ENCODE measurements around the gene KCNF1.

DNA sequence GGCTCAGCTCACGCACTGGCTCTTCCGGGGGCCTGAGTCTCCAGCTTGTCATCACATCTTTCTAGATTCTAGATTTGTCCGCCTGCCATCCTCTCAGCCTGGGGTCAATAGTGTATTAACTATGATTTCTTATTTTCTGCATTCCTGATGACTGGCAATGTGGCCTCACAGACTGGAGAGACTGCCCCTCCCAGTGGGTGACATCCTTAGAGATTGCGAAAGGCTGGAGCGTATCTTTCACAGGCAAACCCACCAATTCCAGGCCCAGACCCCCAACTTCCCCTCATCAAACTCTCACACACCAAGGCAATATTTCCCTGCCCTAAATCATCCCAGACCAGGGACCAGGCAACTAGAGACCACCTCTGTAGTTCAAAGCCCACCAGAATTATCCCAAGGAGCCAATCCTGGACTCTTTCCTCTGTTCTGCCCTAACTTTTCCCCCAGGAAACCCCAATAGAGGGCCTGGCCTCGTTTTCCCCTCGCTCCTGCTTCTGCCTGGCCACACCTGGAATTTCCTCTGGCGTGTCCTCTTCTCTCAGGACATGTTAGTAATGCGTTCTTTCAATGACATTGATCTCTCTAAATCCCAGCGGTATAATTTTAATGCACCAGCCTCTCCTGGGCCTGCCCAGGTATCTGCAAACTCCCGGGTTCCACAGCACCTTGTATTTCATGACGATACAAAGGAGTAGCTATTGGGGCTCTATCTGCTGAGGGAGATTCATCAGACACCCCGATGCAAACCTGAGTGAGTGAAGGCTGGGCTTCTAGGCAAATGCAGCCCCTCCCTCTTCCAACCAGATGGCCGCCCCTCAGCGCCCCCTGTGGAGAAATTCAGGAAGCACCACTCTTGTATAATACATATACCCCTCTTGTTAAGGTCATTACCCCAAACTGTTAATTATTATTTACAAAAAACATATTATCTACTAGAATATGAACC, 2.4 kb upstream of the KCNF1 start:
- TF ChIP-seq, protein P1, sequence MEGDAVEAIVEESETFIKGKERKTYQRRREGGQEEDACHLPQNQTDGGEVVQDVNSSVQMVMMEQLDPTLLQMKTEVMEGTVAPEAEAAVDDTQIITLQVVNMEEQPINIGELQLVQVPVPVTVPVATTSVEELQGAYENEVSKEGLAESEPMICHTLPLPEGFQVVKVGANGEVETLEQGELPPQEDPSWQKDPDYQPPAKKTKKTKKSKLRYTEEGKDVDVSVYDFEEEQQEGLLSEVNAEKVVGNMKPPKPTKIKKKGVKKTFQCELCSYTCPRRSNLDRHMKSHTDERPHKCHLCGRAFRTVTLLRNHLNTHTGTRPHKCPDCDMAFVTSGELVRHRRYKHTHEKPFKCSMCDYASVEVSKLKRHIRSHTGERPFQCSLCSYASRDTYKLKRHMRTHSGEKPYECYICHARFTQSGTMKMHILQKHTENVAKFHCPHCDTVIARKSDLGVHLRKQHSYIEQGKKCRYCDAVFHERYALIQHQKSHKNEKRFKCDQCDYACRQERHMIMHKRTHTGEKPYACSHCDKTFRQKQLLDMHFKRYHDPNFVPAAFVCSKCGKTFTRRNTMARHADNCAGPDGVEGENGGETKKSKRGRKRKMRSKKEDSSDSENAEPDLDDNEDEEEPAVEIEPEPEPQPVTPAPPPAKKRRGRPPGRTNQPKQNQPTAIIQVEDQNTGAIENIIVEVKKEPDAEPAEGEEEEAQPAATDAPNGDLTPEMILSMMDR (conservative IDR thresholded peaks at IDR 0.05 in 1 of 2, IDR thresholded peaks at IDR 0.05 in 1 of 2; ENCODE audit: low read depth in 1 of 2, low read length in 2 of 2), result peak; percentile 19 to 42
- TF ChIP-seq EZH2 (IDR thresholded peaks at IDR 0.05; ENCODE audit: low read length, missing control alignments), result no peak
